Transverse colon (tissue), 4 donors: Measurements from ENCODE around the gene CD74. TPM values are rescaled to one million over a fixed set of nuclear protein-coding genes. Genes with fewer than 3 reads are reported as not detected.

Experiments
- DNase-seq: peaks from one replicate; pipeline ENCODE4 v3.0.0-alpha.2; 2019
- H3K27ac ChIP-seq, 4 donors: fragments of 200-600 bp; sonication (generic); 2 replicates each; pipeline ENCODE4 v1.5.1; 2016 to 2018; ENCODE audit warnings: inconsistent platforms in 4 of 4
- H3K27me3 ChIP-seq: fragments of 200-600 bp; sonication (generic); 2 replicates; pipeline ENCODE4 v1.5.1; 2017; ENCODE audit warnings: inconsistent platforms
- H3K36me3 ChIP-seq, 4 donors: fragments of 200-600 bp; sonication (generic); 2 replicates each; pipeline ENCODE4 v1.5.1; 2017 to 2019; ENCODE audit warnings: inconsistent platforms in 4 of 4
- H3K4me1 ChIP-seq, 4 donors: fragments of 200-600 bp; sonication (generic); 2 replicates each; pipeline ENCODE4 v1.5.1; 2017 to 2020; ENCODE audit warnings: inconsistent platforms in 4 of 4
- H3K4me3 ChIP-seq, 4 donors: fragments of 200-600 bp; sonication (generic); 1 replicate in 1 of 4; 2 replicates in 3 of 4; pipeline versions ENCODE4 v1.5.1 to v1.6.1; 2017 to 2019; ENCODE audit warnings: inconsistent platforms in 4 of 4
- H3K9me3 ChIP-seq, 2 donors: fragments of 200-600 bp; sonication (generic); 2 replicates each; pipeline ENCODE4 v1.5.1; 2017 to 2019; ENCODE audit warnings: inconsistent platforms in 2 of 2
- CTCF ChIP-seq, 5 experiments: fragments of 200-600 bp in 3 of 5; fragments of 450-650 bp in 2 of 5; sonication (generic) in 3 of 5; IDR thresholded peaks; 1 replicate in 2 of 5; 2 replicates in 3 of 5; pipeline ENCODE4 v1.5.1; 2016 to 2017; ENCODE audit warnings: antibody characterized with exemption in 5 of 5, inconsistent platforms in 3 of 5, mild to moderate bottlenecking in 2 of 5, moderate library complexity in 1 of 5
- EP300 ChIP-seq: sonication (generic); formaldehyde crosslinking; IDR thresholded peaks from one replicate; pipeline ENCODE4 v1.6.1; 2017; ENCODE audit warnings: antibody characterized with exemption, low read depth
- POLR2A ChIP-seq: fragments of 450-650 bp; IDR thresholded peaks from one replicate; pipeline ENCODE4 v1.6.1; 2016; ENCODE audit warnings: antibody characterized with exemption, mild to moderate bottlenecking, moderate library complexity
- POLR2AphosphoS5 ChIP-seq, 3 donors: sonication (generic); formaldehyde crosslinking; IDR thresholded peaks; one replicate each; pipeline ENCODE4 v1.6.1; 2016; ENCODE audit warnings: antibody characterized with exemption in 3 of 3
- WGBS, 2 donors: methylation state at CpG; one replicate each; pipeline ENCODE4 v1.1.5; 2018; ENCODE audit warnings: low coverage in 1 of 2; 5-methylcytosine and 5-hydroxymethylcytosine counted together
- in situ Hi-C, 4 donors: fragments of 200-750 bp; cut with MboI; loops; one replicate each; pipeline versions ENCODE4 v1.15.0 to v1.15.1; 2017; ENCODE audit warnings: low sequenced_read_pairs in 3 of 4, low pct_ligation_motif_present in 1 of 4, low pct_unique_long_range_greater_than_20kb in 1 of 4
- intact Hi-C: fragments of 100-400 bp; cut with DNase I; formaldehyde crosslinking; loops from one replicate; pipeline ENCODE4 v1.15.1; 2023; ENCODE audit warnings: low total_unique reads
- total RNA-seq, 4 donors: library from RNA; depleted of rRNA; stranded (reverse); fragments of >200 nt; gene quantifications; one replicate each; pipeline ENCODE4 v1.1.0, GENCODE V29; 2016

The CD74 gene
- total RNA-seq, 4 donors from 2014 or later, result 54.3 to 451 (median 259) TPM

- Histone ChIP-seq H3K9me3 (no peaks in the 10 kb centered on the region), H3K4me3 (peak overlapping the region in 2 of 4 donors; percentile 5 to 29), H3K27me3 (no peaks in the 10 kb centered on the region), H3K4me1 (peaks cover 14 to 29% (median 16%) of the 10 kb centered on the region in 4 donors), H3K27ac (peak overlapping the region; percentile 87 to 89 (median 87)), H3K36me3 (no peaks in the 10 kb centered on the region)
- intact Hi-C loops, result no loop called here
- peak; percentile 84 for DNase-seq
- 7 to 10% methylated on average over 8 to 13 of the region's 15 CpGs for WGBS, 2 donors
- in situ Hi-C loops, result no loop called here
- peak; percentile 37 for TF ChIP-seq POLR2A
- TF ChIP-seq CTCF (IDR thresholded peaks at IDR 0.05), result no peak
Observed at GRCh38 chr5:150409638-150410523, 2.8 kb downstream of the CD74 start.

- Histone ChIP-seq H3K4me3 (peak overlapping the region in 1 of 4 donors; percentile 2), H3K9me3 (no peaks in the 10 kb centered on the region), H3K36me3 (no peaks in the 10 kb centered on the region), H3K27ac (peak overlapping the region in 3 of 4 donors; percentile 29 to 42 (median 31)), H3K27me3 (no peaks in the 10 kb centered on the region), H3K4me1 (peaks cover 9 to 25% (median 14%) of the 10 kb centered on the region in 4 donors)
- in situ Hi-C loops, result no loop called here
- TF ChIP-seq POLR2A (no peak), CTCF (IDR thresholded peaks at IDR 0.05) (no peak)
- WGBS, 2 donors, result 77% methylated on average over 8 of the region's 8 CpGs; no CpG with 5 or more reads in 1 of the 2 donors
- no peak for DNase-seq
- intact Hi-C loops, result no loop called here
Observed at GRCh38 chr5:150408231-150408943, 4.3 kb downstream of the CD74 start.

- peaks cover 0 to 5% (median 0%) of the 10 kb centered on the region in 4 donors for H3K36me3 ChIP-seq
- H3K27me3 ChIP-seq, result no peaks in the 10 kb centered on the region
- in situ Hi-C loops (no loop called here), intact Hi-C loops (no loop called here)
- H3K4me1 ChIP-seq, result peaks cover 5 to 15% (median 9%) of the 10 kb centered on the region in 4 donors
- H3K4me3 ChIP-seq, result no peak overlapping the region
- 62 to 78% methylated on average over 8 to 13 of the region's 13 CpGs for WGBS, 2 donors
- no peak for DNase-seq
- TF ChIP-seq EP300 (no peak), POLR2A (no peak), POLR2AphosphoS5 (IDR thresholded peaks at IDR 0.05) (no peak), CTCF (IDR thresholded peaks at IDR 0.05) (no peak)
- no peaks in the 10 kb centered on the region for H3K9me3 ChIP-seq
- H3K27ac ChIP-seq, result peak overlapping the region in 1 of 4 donors; percentile 42
Observed at GRCh38 chr5:150407096-150407720, 5.5 kb downstream of the CD74 start.

- no peak overlapping the region for H3K27ac ChIP-seq
- H3K36me3 ChIP-seq, result peaks cover 0 to 5% (median 0%) of the 10 kb centered on the region in 4 donors
- no peaks in the 10 kb centered on the region for H3K27me3 ChIP-seq
- WGBS, 2 donors, result 79% methylated on average over 10 of the region's 10 CpGs; no CpG with 5 or more reads in 1 of the 2 donors
- TF ChIP-seq POLR2AphosphoS5 (IDR thresholded peaks at IDR 0.05) (no peak), POLR2A (no peak), CTCF (IDR thresholded peaks at IDR 0.05) (no peak), EP300 (no peak)
- DNase-seq, result no peak
- in situ Hi-C loops (no loop called here), intact Hi-C loops (no loop called here)
- no peaks in the 10 kb centered on the region for H3K9me3 ChIP-seq
- H3K4me3 ChIP-seq, result no peak overlapping the region
- peaks cover 5 to 12% (median 8%) of the 10 kb centered on the region in 4 donors for H3K4me1 ChIP-seq
Observed at GRCh38 chr5:150406723-150407095, 6.0 kb downstream of the CD74 start.
